Stimulated activated naive B cell treated with anti-CD40 and anti-IgM and Interleukin-4, amounts not matched to agents 10 μg/mL and 1 μg/mL and 100 μg/mL, for 72 hours (primary cell): ENCODE results near the gene GREM2.
A peak's percentile ranks its signal among the peaks of the same experiment; 100 is the strongest.

Experiments
- ATAC-seq, 2 donors: fragments of 150-1000 bp; cut with Tn5 transposase; replicated peaks; 2 replicates each; pipeline ENCODE4 v1.10.0; 2021; ENCODE audit warnings: moderate library complexity in 1 of 2
- DNase-seq: peaks from one replicate; pipeline ENCODE4 v3.0.0; 2021
- H3K27ac Mint-ChIP-seq: one replicate; pipeline ENCODE4 v1.8.0; 2022; ENCODE audit warnings: mild to moderate bottlenecking, mixed read lengths
- H3K27me3 Mint-ChIP-seq, 2 donors: one replicate each; pipeline ENCODE4 v1.8.0; 2022; ENCODE audit warnings: mixed read lengths in 2 of 2
- H3K36me3 Mint-ChIP-seq, 2 donors: one replicate each; pipeline ENCODE4 v1.8.0; 2022; ENCODE audit warnings: mixed read lengths in 2 of 2, mild to moderate bottlenecking in 1 of 2
- H3K4me1 Mint-ChIP-seq, 2 donors: one replicate each; pipeline ENCODE4 v1.8.0; 2022; ENCODE audit warnings: mixed read lengths in 2 of 2, mild to moderate bottlenecking in 1 of 2
- H3K4me3 Mint-ChIP-seq, 2 donors: one replicate each; pipeline ENCODE4 v1.8.0; 2022; ENCODE audit warnings: mild to moderate bottlenecking in 2 of 2, mixed read lengths in 2 of 2, moderate library complexity in 1 of 2
- H3K9me3 Mint-ChIP-seq, 2 donors: one replicate each; pipeline ENCODE4 v1.8.0; 2022; ENCODE audit warnings: mixed read lengths in 2 of 2, mild to moderate bottlenecking in 1 of 2

GREM2 gene

GRCh38 chr1:240492832-240493440 is 119.0 kb downstream of the GREM2 start:
- H3K9me3 Mint-ChIP-seq = peaks cover 1 to 6% of the 10 kb centered on the region in 2 donors
- peak in 1 of 2 donors; percentile 41 for ATAC-seq
- peaks cover 11 to 12% of the 10 kb centered on the region in 2 donors for H3K27me3 Mint-ChIP-seq
- no peak overlapping the region for H3K27ac Mint-ChIP-seq
- DNase-seq = no peak
- no peaks in the 10 kb centered on the region for H3K36me3 Mint-ChIP-seq
- no peak overlapping the region for H3K4me3 Mint-ChIP-seq
- H3K4me1 Mint-ChIP-seq = no peaks in the 10 kb centered on the region

- ATAC-seq = no peak
- H3K9me3 Mint-ChIP-seq = peaks cover 3 to 9% of the 10 kb centered on the region in 2 donors
- no peak overlapping the region for H3K27ac Mint-ChIP-seq
- DNase-seq = no peak
- no peaks in the 10 kb centered on the region for H3K4me1 Mint-ChIP-seq
- no peak overlapping the region for H3K4me3 Mint-ChIP-seq
- H3K36me3 Mint-ChIP-seq = no peaks in the 10 kb centered on the region
- H3K27me3 Mint-ChIP-seq = peaks cover 11 to 12% of the 10 kb centered on the region in 2 donors
Measured at GRCh38 chr1:240491796-240492195, 120.2 kb downstream of the GREM2 start.

GRCh38 chr1:240491156-240491555 is 120.8 kb downstream of the GREM2 start:
- no peaks in the 10 kb centered on the region for H3K4me1 Mint-ChIP-seq

GRCh38 chr1:240487493-240487892 is 124.5 kb downstream of the GREM2 start:
- Mint-ChIP-seq H3K27me3 (peaks cover 10 to 12% of the 10 kb centered on the region in 2 donors), H3K4me3 (no peak overlapping the region), H3K9me3 (peaks cover 3 to 8% of the 10 kb centered on the region in 2 donors), H3K4me1 (no peaks in the 10 kb centered on the region), H3K36me3 (no peaks in the 10 kb centered on the region), H3K27ac (no peak overlapping the region)
- DNase-seq = no peak
- ATAC-seq = no peak

More at GRCh38 chr1:240491156-240491555, 120.8 kb downstream of the GREM2 start:
- DNase-seq = no peak
- Mint-ChIP-seq H3K4me3 (no peak overlapping the region), H3K27me3 (peaks cover 11 to 12% of the 10 kb centered on the region in 2 donors), H3K9me3 (peaks cover 3 to 5% of the 10 kb centered on the region in 2 donors), H3K36me3 (no peaks in the 10 kb centered on the region), H3K27ac (no peak overlapping the region)
- ATAC-seq = no peak

DNA sequence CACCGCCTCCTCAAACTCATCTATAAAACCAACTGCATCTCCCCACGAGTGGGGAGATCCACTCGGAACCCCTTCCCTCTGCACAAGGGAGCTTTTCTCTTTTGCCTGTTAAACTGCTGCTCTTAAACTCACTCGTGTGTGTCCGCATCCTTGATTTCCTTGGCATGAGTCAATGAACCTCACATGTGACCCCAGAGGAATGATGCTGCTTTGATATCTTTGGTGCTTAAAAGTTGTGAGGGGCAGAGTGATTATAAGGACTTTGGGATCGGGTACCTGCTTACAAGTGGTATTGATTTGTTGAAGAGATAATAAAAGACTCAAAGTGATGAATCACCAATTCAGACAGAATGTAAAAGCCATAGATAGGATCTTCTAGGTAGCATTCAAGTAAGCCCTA is 125.3 kb downstream of the GREM2 start:
- DNase-seq (no peak), ATAC-seq (no peak)
- Mint-ChIP-seq H3K27me3 (peaks cover 1 to 3% of the 10 kb centered on the region in 2 donors), H3K9me3 (peaks cover 3 to 6% of the 10 kb centered on the region in 2 donors), H3K4me3 (no peak overlapping the region), H3K36me3 (no peaks in the 10 kb centered on the region), H3K4me1 (no peaks in the 10 kb centered on the region), H3K27ac (no peak overlapping the region)

DNA sequence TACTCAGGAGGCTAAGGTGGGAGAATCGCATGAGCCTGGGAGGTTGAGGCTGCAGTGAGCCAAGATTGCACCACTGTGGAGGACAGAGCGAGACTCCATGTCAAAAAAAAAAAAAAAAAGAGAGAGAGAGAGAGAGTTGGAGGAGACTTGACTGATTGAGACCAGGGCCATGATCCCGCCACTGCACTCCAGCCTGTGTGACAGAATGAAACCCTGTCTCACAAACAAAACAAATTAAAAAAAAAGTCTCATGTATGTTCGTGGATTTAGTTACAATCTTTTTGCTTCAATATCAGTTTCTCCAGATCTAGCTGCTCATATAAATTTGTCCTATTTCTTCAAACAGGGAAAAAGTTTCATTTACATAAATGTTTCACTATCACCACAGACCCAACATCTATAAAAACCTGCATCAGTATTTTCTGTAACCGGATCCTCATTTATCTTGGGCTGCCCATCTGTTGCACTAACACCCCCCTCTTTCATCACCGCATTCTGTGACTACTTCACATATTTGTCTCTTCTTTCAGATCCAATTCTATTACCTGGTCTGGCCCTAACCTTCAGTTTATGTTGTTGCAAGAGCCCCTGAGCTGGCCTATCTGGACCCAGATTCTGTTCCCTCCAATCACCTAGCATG is 127.0 kb downstream of the GREM2 start:
- ATAC-seq (no peak), DNase-seq (no peak)
- H3K36me3 Mint-ChIP-seq = no peaks in the 10 kb centered on the region
- no peaks in the 10 kb centered on the region for H3K4me1 Mint-ChIP-seq
- no peaks in the 10 kb centered on the region for H3K27me3 Mint-ChIP-seq
- no peak overlapping the region for H3K4me3 Mint-ChIP-seq
- H3K9me3 Mint-ChIP-seq = peaks cover 3 to 6% of the 10 kb centered on the region in 2 donors
- no peak overlapping the region for H3K27ac Mint-ChIP-seq

DNA sequence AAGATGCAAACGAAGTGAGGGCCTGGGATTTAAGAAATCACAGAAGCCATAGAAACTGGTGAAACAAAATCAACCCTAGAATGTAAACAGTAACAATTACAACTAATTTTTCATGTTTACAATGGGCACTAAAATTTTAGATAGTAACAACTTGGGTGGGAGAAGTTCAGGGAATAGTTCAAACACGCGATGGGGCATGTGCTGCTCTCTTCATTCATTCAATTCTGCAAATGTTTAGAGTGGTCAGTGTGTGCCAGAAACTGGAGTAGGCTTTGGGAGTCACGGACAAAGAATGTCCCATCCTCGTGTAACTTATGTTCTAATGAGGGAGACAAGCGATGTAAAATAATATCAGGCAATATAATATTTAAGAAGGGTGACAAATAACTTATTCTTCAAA is 133.4 kb downstream of the GREM2 start:
- ATAC-seq = no peak
- Mint-ChIP-seq H3K4me1 (no peaks in the 10 kb centered on the region), H3K4me3 (no peak overlapping the region), H3K36me3 (no peaks in the 10 kb centered on the region), H3K9me3 (peaks cover 0 to 1% of the 10 kb centered on the region in 2 donors), H3K27ac (no peak overlapping the region), H3K27me3 (no peaks in the 10 kb centered on the region)
- DNase-seq = no peak

DNA sequence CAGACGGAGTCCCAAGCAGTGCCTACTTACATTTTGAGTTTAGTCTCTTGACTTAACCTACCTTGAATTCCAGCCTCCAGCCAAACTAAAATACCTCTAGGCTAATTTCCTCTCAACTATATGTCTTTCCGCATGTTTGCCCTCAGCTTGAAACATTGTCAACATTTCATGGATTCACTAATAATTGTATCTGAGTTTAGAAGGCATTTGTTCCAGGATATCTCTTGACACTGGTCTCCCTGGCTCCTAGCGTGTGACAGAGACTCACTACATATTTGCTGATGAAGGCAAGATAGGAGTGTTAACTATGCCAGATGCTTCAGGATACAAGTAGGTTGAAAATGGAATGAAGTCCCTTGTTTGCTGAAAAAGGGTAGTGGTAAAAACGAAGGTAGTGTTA is 136.1 kb downstream of the GREM2 start:
- no peaks in the 10 kb centered on the region for H3K4me1 Mint-ChIP-seq
- no peak overlapping the region for H3K4me3 Mint-ChIP-seq
- no peaks in the 10 kb centered on the region for H3K36me3 Mint-ChIP-seq
- no peaks in the 10 kb centered on the region for H3K27me3 Mint-ChIP-seq
- DNase-seq (no peak), ATAC-seq (no peak)
- H3K27ac Mint-ChIP-seq = no peak overlapping the region
- H3K9me3 Mint-ChIP-seq = peaks cover 0 to 1% of the 10 kb centered on the region in 2 donors

DNA sequence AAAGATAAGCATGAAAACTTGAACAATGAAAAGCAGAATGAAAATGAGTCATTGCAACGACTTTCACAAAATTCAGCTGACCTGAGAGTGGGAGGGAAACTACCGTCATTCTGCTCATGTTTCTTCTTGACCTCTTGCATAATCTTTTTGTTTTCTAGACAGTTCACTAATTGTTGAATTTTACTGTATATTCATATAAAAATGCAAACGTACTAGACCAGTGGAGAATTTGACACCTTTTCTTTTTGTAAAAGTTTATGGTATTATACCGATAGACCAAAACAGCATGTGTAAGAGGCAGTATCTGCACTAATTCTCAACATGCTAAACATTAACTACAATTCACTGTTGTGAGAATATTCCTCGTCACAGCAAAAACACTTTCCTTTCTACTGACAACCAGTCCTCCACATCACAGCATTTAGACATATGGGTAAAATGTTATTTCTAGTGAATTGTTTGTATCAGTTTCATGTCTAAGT is 137.8 kb downstream of the GREM2 start:
- no peaks in the 10 kb centered on the region for H3K27me3 Mint-ChIP-seq
- H3K27ac Mint-ChIP-seq = no peak overlapping the region
- no peak for ATAC-seq
- no peaks in the 10 kb centered on the region for H3K36me3 Mint-ChIP-seq
- H3K4me1 Mint-ChIP-seq = no peaks in the 10 kb centered on the region
- no peak for DNase-seq
- H3K4me3 Mint-ChIP-seq = no peak overlapping the region
- peaks cover 0 to 1% of the 10 kb centered on the region in 2 donors for H3K9me3 Mint-ChIP-seq

DNA sequence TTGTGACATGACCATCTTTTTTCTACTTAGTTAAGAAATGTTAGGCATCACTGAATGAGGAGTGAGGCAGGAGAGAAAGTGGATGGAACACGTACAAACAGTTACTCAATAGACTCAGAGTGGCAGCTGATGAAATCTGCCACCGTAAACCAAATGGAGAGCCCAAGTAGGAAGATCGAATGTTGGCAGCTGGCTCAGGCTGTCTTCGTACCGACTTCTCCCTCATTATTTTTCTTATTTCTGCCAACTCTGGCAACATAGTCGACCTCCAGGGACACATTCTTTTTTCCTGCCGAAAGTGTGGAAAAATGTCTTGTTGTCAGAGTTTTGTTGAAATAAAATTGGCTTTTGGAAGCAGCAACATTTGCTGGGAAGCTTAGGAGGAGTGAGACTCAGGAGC is 143.3 kb downstream of the GREM2 start:
- Mint-ChIP-seq H3K4me1 (peaks cover 0 to 6% of the 10 kb centered on the region in 2 donors), H3K27ac (no peak overlapping the region), H3K4me3 (no peak overlapping the region), H3K9me3 (peaks cover 0 to 1% of the 10 kb centered on the region in 2 donors), H3K27me3 (no peaks in the 10 kb centered on the region), H3K36me3 (no peaks in the 10 kb centered on the region)
- DNase-seq (no peak), ATAC-seq (no peak)

GRCh38 chr1:240467895-240468294 is 144.1 kb downstream of the GREM2 start:
- H3K4me1 Mint-ChIP-seq = peaks cover 0 to 6% of the 10 kb centered on the region in 2 donors
- H3K4me3 Mint-ChIP-seq = no peak overlapping the region
- no peaks in the 10 kb centered on the region for H3K36me3 Mint-ChIP-seq
- ATAC-seq (peak; percentile 22 to 27), DNase-seq (no peak)
- H3K9me3 Mint-ChIP-seq = peaks cover 0 to 1% of the 10 kb centered on the region in 2 donors
- no peak overlapping the region for H3K27ac Mint-ChIP-seq
- H3K27me3 Mint-ChIP-seq = no peaks in the 10 kb centered on the region

DNA sequence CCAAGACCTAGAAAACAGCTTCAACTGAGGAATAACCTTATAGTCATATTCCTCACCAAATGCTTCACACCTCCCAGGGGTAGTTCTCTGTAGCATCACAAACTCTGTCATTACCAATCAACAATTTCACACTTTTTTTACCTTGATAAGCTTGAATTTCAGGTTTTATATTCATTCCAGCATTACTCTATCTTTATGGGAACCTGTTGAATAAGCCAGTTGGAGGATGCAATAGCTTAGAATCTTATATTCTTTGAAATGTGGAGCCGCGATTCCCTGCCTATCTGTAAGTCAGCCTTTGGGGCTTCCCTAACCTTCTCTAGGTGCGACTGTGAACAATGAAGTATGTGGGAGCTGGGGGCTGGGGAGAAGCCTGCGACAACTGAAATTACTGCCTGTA is 145.4 kb downstream of the GREM2 start:
- Mint-ChIP-seq H3K9me3 (peaks cover 0 to 1% of the 10 kb centered on the region in 2 donors), H3K27me3 (no peaks in the 10 kb centered on the region), H3K27ac (no peak overlapping the region), H3K4me3 (no peak overlapping the region), H3K4me1 (peaks cover 0 to 6% of the 10 kb centered on the region in 2 donors), H3K36me3 (no peaks in the 10 kb centered on the region)
- DNase-seq = no peak
- ATAC-seq = no peak

- H3K9me3 Mint-ChIP-seq = peaks cover 0 to 1% of the 10 kb centered on the region in 2 donors
- ATAC-seq = no peak
- DNase-seq = no peak
- no peaks in the 10 kb centered on the region for H3K36me3 Mint-ChIP-seq
- H3K27ac Mint-ChIP-seq = no peak overlapping the region
- H3K27me3 Mint-ChIP-seq = no peaks in the 10 kb centered on the region
- H3K4me3 Mint-ChIP-seq = no peak overlapping the region
- peaks cover 0 to 6% of the 10 kb centered on the region in 2 donors for H3K4me1 Mint-ChIP-seq
Measured at GRCh38 chr1:240465531-240465940, 146.4 kb downstream of the GREM2 start.

DNA sequence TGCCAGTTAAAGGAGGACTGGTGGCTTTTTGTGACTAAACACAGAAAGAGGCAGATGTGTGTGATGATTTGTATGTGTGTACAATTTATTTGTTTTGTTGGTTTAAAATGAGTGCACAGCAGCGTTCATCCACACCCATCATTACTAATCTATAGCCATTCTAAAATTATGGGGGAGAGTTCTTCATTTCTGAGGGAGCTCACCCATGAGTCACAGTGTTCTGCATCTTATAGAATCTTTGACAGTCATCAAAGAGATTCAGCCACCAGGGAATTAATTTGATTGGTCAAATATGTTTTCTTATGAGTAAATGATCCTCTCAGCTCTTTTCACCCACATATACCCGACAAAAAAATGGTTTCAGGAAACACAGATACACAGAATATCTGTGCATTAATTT is 147.9 kb downstream of the GREM2 start:
- DNase-seq = no peak
- no peak overlapping the region for H3K4me3 Mint-ChIP-seq
- ATAC-seq = no peak
- H3K27me3 Mint-ChIP-seq = no peaks in the 10 kb centered on the region
- H3K36me3 Mint-ChIP-seq = no peaks in the 10 kb centered on the region
- H3K27ac Mint-ChIP-seq = no peak overlapping the region
- H3K9me3 Mint-ChIP-seq = peaks cover 0 to 1% of the 10 kb centered on the region in 2 donors
- H3K4me1 Mint-ChIP-seq = peaks cover 0 to 6% of the 10 kb centered on the region in 2 donors

GRCh38 chr1:240462766-240463395 is 149.1 kb downstream of the GREM2 start:
- Mint-ChIP-seq H3K36me3 (no peaks in the 10 kb centered on the region), H3K27ac (no peak overlapping the region), H3K9me3 (no peaks in the 10 kb centered on the region), H3K27me3 (no peaks in the 10 kb centered on the region), H3K4me1 (peaks cover 0 to 6% of the 10 kb centered on the region in 2 donors), H3K4me3 (no peak overlapping the region)
- DNase-seq (no peak), ATAC-seq (no peak)
